ENCODE data around the gene STARD3.

The STARD3 gene

DNA sequence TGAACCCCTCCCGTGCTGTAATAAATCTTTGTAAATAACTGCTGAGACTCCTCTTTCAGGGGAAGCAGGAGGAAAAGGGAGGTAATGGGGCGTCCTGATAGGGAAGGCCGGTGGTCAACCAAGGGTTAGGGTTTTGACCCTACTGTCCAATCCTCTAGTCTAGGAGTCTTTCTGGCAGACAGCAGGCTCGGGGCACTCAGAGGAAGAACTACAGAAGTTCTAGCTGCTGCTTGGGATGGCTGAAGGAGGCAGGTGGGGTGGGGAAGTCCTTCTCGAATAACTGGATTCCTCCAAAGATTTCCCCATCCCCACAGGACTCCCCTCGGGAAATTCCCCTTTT is 387 bp upstream of the STARD3 start:
- no peak for DNase-seq (ENCODE audit: low spot score)
- TF ChIP-seq, protein P1, sequence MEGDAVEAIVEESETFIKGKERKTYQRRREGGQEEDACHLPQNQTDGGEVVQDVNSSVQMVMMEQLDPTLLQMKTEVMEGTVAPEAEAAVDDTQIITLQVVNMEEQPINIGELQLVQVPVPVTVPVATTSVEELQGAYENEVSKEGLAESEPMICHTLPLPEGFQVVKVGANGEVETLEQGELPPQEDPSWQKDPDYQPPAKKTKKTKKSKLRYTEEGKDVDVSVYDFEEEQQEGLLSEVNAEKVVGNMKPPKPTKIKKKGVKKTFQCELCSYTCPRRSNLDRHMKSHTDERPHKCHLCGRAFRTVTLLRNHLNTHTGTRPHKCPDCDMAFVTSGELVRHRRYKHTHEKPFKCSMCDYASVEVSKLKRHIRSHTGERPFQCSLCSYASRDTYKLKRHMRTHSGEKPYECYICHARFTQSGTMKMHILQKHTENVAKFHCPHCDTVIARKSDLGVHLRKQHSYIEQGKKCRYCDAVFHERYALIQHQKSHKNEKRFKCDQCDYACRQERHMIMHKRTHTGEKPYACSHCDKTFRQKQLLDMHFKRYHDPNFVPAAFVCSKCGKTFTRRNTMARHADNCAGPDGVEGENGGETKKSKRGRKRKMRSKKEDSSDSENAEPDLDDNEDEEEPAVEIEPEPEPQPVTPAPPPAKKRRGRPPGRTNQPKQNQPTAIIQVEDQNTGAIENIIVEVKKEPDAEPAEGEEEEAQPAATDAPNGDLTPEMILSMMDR (IDR thresholded peaks at IDR 0.05; ENCODE audit: extremely low read depth, missing control alignments), result no peak

DNA sequence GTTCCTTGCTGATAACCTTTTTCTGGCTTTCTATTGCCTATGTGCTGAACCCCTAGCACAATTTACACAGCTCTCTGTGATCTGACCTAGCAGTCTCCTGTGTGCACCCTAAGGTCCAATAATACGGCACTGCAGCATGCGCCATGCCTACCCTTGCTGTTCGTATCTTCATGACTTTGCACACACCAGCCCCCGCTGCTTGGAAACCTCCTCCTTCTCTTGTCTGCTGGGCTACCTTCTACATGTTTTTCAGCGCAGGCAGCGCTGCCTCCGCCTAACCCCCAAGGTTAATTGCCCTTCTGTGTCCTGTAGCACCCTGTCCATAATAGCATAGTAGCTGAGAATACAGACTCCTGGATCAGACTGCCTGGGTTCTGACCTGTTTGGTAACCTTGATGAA is 1.4 kb downstream of the STARD3 start:
- no peak for DNase-seq (ENCODE audit: low spot score)
- TF ChIP-seq, protein P1 (IDR thresholded peaks at IDR 0.05; ENCODE audit: extremely low read depth, missing control alignments), result no peak

DNA sequence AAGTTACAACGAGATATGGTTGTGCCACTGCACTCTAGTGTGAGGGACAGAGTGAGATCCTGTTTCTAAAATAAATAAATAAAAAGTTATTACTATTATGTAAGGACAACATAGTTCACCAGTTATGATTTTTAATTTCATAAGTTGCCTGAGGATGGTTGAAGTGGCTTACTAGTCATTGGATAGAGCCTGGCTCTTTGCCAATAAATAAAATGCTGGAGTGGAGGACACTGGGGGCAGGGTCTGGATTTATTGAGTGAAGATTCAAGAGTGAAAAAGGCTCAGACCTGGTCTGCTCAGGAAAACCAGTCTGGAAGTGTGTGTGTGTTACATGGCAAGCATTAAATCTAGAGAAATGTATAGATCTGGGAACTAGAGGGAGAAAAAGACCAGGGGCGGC is 2.1 kb downstream of the STARD3 start:
- DNase-seq (ENCODE audit: low spot score), result no peak
- TF ChIP-seq, protein P1 (IDR thresholded peaks at IDR 0.05; ENCODE audit: extremely low read depth, missing control alignments), result no peak

DNA sequence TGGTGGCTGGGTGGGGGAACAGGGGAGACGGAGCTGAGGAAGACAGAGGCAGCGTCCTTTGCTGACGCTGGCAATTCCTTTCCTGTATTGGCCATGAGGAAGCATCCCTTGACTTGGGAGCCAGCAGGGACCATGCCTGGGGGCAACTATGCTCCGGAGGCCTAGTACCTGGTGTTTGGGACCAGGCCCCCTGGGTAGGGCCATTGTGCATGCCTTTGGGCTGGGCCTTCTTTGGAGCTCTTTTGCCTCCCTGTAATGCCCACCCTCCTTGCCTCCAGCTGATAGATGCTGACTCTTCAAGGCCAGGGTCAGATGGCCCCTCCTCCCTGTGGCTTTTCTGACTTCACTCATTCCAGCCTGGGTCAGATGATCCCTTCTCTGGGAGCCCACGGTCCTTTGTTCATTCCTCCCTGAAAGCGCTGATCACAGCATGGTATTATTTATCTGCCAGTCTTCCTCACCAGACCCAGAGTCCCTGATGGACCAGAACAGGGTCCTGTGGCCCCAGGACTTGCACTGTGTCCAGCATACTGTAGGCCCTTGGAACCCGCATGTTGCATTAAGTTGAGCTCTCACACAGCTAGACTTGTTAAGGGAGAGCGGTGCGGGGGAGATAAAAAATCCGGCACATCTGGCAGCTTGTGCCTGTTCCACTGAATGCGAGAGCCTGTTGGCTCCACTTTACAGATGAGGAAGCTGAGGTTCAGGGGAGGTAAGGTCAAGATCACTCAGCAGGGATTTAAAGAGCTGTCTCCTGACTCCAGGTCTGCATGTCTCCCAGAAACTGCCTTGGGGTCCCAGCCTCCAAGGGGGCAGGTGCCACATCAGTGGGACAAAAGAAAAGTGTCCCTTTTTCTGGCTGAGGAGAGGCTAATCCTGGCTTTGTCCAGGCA is 2.9 kb downstream of the STARD3 start:
- TF ChIP-seq, protein P1 (IDR thresholded peaks at IDR 0.05; ENCODE audit: extremely low read depth, missing control alignments), result no peak
- no peak for DNase-seq (ENCODE audit: low spot score)

DNA sequence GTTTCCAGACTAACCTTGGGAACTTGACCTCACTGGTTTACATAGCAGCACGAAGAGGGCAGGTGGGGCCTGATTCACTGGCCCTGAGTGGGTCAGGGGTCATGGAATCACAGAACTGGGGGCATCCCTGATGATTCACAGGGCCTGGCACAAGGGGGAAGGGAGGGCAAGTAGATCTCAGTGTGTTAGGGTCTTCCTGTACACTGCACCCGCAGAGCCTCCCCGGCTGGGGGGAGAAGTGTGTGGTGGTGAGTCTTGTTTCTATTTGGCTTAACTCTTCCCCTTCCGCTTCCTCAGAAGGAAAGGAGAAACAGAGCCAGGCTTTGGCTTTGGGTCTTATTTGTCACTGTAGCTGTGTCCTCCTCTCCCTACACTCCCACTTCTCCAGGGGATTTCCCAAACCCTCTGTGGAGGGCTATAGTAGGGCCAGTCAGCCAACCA is 3.7 kb downstream of the STARD3 start:
- no peak for DNase-seq (ENCODE audit: low spot score)
- TF ChIP-seq, protein P1 (IDR thresholded peaks at IDR 0.05; ENCODE audit: extremely low read depth, missing control alignments), result no peak

DNA sequence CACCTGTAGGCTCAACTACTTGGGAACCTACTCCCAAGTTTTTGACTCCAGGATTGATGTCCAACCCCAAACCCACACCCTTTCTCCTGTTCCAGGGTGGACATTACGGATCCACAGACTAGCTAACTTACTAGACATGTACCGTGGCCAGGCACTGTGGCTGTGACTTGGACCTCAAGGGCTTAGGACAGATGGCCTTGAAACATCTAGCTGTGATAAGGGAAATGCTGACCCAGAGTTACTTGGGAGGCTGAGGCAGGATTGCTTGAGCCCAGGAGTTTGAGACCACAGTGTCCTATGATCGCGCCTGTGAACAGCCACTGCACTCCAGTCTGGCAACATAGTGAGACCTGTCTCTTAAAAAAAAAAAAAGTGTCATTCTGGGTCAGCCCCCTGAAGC is 4.2 kb downstream of the STARD3 start:
- DNase-seq (ENCODE audit: low spot score), result no peak
- TF ChIP-seq, protein P1 (IDR thresholded peaks at IDR 0.05; ENCODE audit: extremely low read depth, missing control alignments), result no peak

DNA sequence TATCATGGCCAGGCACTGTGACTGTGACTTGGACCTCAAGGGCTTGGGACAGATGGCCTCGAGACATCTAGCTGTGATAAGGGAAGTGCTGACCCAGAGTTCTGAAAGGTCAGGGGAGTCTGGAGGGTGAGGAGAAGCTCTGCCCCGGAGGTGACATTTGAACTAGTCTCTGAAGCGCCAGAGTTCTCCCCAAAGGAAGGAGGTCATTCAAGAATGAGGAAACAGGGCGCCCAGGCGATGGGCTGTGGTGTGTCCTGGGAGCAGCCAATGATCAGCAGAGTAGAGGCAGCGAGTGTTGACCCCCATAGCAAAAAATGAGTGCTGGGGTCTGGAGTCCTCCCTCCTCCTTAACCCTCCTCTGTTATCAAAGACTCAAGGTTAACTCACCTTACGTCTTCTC is 4.9 kb downstream of the STARD3 start:
- no peak for DNase-seq (ENCODE audit: low spot score)
- TF ChIP-seq, protein P1 (IDR thresholded peaks at IDR 0.05; ENCODE audit: extremely low read depth, missing control alignments), result no peak
